BLaER1 (cell line): ENCODE results near the gene SEC24C.
A peak's percentile ranks its signal among the peaks of the same experiment; 100 is the strongest.
"Not testable (repeated sequence)": the region's sequence is repeated elsewhere in the genome, so short reads cannot be mapped to it uniquely, and the experiment has no call there.

Source experiments
- H3K27ac ChIP-seq: shearing (Covaris generic); formaldehyde crosslinking; 2 replicates; pipeline ENCODE4 v1.8.1; 2022
- H3K27me3 ChIP-seq: shearing (Covaris generic); formaldehyde crosslinking; 2 replicates; pipeline ENCODE4 v1.8.1; 2022
- H3K36me3 ChIP-seq: shearing (Covaris generic); formaldehyde crosslinking; 2 replicates; pipeline ENCODE4 v1.8.1; 2022
- H3K4me1 ChIP-seq: shearing (Covaris generic); formaldehyde crosslinking; 2 replicates; pipeline ENCODE4 v1.8.1; 2022
- H3K4me2 ChIP-seq: shearing (Covaris generic); formaldehyde crosslinking; 2 replicates; pipeline ENCODE4 v1.8.1; 2022
- H3K4me3 ChIP-seq: shearing (Covaris generic); formaldehyde crosslinking; 2 replicates; pipeline ENCODE4 v1.8.1; 2022
- H3K9ac ChIP-seq: shearing (Covaris generic); formaldehyde crosslinking; 2 replicates; pipeline ENCODE4 v1.8.1; 2022
- H3K9me3 ChIP-seq: shearing (Covaris generic); formaldehyde crosslinking; 2 replicates; pipeline ENCODE4 v1.8.1; 2022
- H4K20me1 ChIP-seq: shearing (Covaris generic); formaldehyde crosslinking; 2 replicates; pipeline ENCODE4 v1.8.1; 2022
- Cebpa-rat ChIP-seq: shearing (Covaris generic); IDR thresholded peaks from 2 replicates; pipeline ENCODE4 v1.8.1; 2022

SEC24C gene

DNA sequence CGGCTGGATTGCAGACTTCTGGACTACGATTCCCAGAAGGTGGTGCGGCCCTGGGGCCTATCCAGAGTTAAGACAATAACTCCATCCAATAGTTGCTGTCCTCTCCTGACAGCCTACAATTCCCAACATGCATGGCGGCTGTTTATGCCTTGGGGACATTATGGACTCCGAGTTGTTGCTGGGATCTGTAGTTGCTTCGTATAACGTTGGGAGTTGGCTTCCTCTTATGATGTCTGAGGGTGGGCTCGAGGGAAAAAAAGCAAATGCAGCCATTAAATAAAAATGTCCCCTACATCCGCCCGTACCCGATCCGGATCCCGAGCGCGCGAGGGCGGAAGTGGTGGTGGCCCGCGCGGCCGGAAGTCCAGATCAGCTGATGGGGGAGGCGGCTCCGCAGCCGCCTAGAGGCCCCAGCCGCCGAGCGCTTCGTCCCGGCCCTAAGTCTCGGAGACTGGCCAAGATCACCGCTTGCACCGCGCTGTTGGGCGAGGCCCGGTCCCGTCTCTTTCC, 41.1 kb downstream of the SEC24C start, which contains the start of gene ZSWIM8:
TSS of gene ZSWIM8 (plus strand) at position 396 of the 510 bp plus-strand sequence. CDS start 273 bp downstream, outside the sequence.
- no peak for TF ChIP-seq Cebpa-rat
- H3K4me1 ChIP-seq = peaks cover 54% of the 10 kb centered on the region
- peak within 1 kb of the TSS; percentile 79 for H3K27ac ChIP-seq

GRCh38 chr10:73785721-73786511, 41.7 kb downstream of the SEC24C start:
- Histone ChIP-seq H3K4me3 (peak overlapping the region; percentile 90), H3K4me2 (peak overlapping the region; percentile 98), H3K27me3 (no peaks in the 10 kb centered on the region), H3K9ac (peak overlapping the region; percentile 89), H4K20me1 (peaks cover 47% of the 10 kb centered on the region), H3K9me3 (no peaks in the 10 kb centered on the region), H3K36me3 (peaks cover 26% of the 10 kb centered on the region), H3K27ac (peak overlapping the region; percentile 79), H3K4me1 (peaks cover 47% of the 10 kb centered on the region)
- no peak for TF ChIP-seq Cebpa-rat

More for the DNA sequence above, 41.1 kb downstream of the SEC24C start, which contains the start of gene ZSWIM8:
- peaks cover 54% of the 10 kb centered on the region for H4K20me1 ChIP-seq
- H3K9ac ChIP-seq = peak within 1 kb of the TSS; percentile 89
- H3K9me3 ChIP-seq = no peaks in the 10 kb centered on the region
- no peaks in the 10 kb centered on the region for H3K27me3 ChIP-seq
- H3K36me3 ChIP-seq = peaks cover 21% of the 10 kb centered on the region
- peak within 1 kb of the TSS; percentile 98 for H3K4me2 ChIP-seq
- H3K4me3 ChIP-seq = peak within 1 kb of the TSS; percentile 90

DNA sequence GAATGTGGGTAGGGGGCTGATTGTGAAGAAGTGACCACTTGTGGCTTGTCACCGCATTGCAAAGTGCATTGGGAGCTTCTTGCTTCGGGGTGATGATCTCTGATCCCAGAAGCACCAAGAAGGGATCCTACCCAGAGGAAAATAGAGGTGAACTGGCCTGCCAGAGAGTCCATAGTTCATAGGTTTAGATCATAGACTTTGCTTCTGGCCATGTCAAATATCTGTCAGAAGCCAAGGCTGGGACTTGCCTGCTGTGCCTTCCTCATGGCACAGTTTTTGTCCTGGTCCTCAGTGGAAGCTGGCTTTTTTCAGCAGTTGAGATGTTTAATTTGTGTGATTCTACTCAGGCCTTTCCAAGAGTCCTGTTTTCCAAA, 42.3 kb downstream of the SEC24C start:
- peak overlapping the region; percentile 98 for H3K4me2 ChIP-seq
- peak overlapping the region; percentile 79 for H3K27ac ChIP-seq
- peaks cover 45% of the 10 kb centered on the region for H4K20me1 ChIP-seq
- peaks cover 43% of the 10 kb centered on the region for H3K4me1 ChIP-seq
- no peak for TF ChIP-seq Cebpa-rat
- H3K4me3 ChIP-seq = peak overlapping the region; percentile 90
- peak overlapping the region; percentile 89 for H3K9ac ChIP-seq
- no peaks in the 10 kb centered on the region for H3K9me3 ChIP-seq
- no peaks in the 10 kb centered on the region for H3K27me3 ChIP-seq
- peaks cover 32% of the 10 kb centered on the region for H3K36me3 ChIP-seq

- not testable (repeated sequence) for H3K27ac ChIP-seq, H3K27me3 ChIP-seq, H3K9me3 ChIP-seq
- H3K4me3 ChIP-seq = peak overlapping the region; percentile 90; the same call in 1 of the 2 replicates
- peak overlapping the region; percentile 98 for H3K4me2 ChIP-seq
- peaks cover 45% of the 10 kb centered on the region for H4K20me1 ChIP-seq
- H3K4me1 ChIP-seq = peaks cover 43% of the 10 kb centered on the region
- peaks cover 39% of the 10 kb centered on the region for H3K36me3 ChIP-seq
- peak overlapping the region; percentile 89 for H3K9ac ChIP-seq
Measured at GRCh38 chr10:73787031-73787800, 43.0 kb downstream of the SEC24C start.

DNA sequence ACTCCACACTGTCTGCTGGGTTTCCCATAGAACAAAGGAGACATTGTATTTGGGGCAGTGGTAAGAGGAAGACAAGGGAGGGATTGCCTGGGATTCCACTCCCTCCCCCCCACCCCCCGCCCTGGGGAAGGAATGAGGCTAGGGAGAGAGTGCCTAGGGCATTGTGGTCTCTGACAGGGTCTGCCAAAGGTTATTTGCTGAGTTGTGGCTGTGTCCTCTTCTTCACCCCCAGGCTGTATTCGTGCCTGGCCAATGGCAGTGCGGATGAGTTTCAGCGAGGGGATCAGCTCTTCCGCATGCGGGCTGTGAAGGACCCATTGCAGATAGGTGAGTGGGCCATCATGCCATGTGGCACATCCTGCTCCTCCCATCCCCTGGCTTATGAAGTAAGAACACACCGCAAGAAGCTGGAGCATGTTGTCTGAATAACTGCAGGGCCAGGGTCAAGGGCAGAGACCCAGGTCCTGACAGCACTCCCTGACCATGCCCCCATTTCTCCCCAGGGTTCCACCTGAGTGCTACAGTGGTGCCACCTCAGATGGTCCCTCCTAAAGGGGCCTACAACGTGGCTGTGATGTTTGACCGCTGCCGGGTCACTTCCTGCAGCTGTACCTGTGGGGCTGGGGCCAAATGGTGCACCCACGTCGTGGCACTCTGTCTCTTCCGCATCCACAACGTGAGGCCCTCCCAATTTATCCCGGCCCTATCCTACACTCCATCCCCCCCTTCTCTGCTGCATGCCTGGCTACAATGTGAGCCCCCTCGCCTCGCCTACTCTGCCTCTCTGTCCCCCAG, 44.9 kb downstream of the SEC24C start:
- H3K4me2 ChIP-seq = no peak overlapping the region
- TF ChIP-seq Cebpa-rat = no peak
- no peak overlapping the region for H3K27ac ChIP-seq
- no peaks in the 10 kb centered on the region for H3K9me3 ChIP-seq
- no peak overlapping the region for H3K9ac ChIP-seq
- peaks cover 32% of the 10 kb centered on the region for H4K20me1 ChIP-seq
- no peaks in the 10 kb centered on the region for H3K27me3 ChIP-seq
- H3K4me3 ChIP-seq = no peak overlapping the region
- peaks cover 57% of the 10 kb centered on the region for H3K36me3 ChIP-seq
- H3K4me1 ChIP-seq = peaks cover 27% of the 10 kb centered on the region

GRCh38 chr10:73789659-73790055, 45.5 kb downstream of the SEC24C start:
- Histone ChIP-seq H3K27me3 (no peaks in the 10 kb centered on the region), H4K20me1 (peaks cover 32% of the 10 kb centered on the region), H3K4me1 (peaks cover 21% of the 10 kb centered on the region), H3K36me3 (peaks cover 63% of the 10 kb centered on the region), H3K27ac (no peak overlapping the region), H3K9me3 (no peaks in the 10 kb centered on the region), H3K4me3 (no peak overlapping the region), H3K9ac (no peak overlapping the region), H3K4me2 (no peak overlapping the region)
- TF ChIP-seq Cebpa-rat = no peak

GRCh38 chr10:73790886-73791625, 46.9 kb downstream of the SEC24C start:
- Histone ChIP-seq H3K36me3 (peaks cover 77% of the 10 kb centered on the region), H3K4me3 (no peak overlapping the region), H3K9me3 (no peaks in the 10 kb centered on the region), H3K27me3 (no peaks in the 10 kb centered on the region), H3K27ac (no peak overlapping the region), H3K4me2 (no peak overlapping the region), H4K20me1 (peaks cover 26% of the 10 kb centered on the region), H3K4me1 (peaks cover 17% of the 10 kb centered on the region), H3K9ac (no peak overlapping the region)
- TF ChIP-seq Cebpa-rat = no peak

DNA sequence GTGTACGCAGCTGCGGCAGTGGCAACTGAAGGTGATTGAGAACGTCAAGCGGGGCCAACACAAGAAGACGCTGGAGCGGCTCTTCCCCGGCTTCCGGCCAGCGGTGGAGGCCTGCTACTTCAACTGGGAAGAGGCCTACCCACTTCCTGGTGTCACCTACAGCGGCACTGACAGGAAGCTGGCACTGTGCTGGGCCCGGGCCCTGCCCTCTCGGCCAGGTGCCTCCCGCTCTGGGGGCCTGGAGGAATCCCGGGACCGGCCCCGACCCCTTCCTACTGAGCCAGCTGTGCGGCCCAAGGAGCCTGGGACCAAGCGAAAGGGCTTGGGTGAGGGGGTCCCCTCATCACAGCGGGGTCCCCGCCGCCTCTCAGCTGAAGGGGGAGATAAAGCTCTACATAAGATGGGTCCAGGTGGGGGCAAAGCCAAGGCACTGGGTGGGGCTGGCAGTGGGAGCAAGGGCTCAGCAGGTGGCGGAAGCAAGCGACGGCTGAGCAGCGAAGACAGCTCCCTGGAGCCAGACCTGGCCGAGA, 47.8 kb downstream of the SEC24C start:
- Histone ChIP-seq H3K36me3 (peaks cover 86% of the 10 kb centered on the region), H3K27me3 (no peaks in the 10 kb centered on the region), H3K9ac (no peak overlapping the region), H3K27ac (no peak overlapping the region), H3K4me1 (peaks cover 10% of the 10 kb centered on the region), H3K4me3 (no peak overlapping the region), H3K9me3 (no peaks in the 10 kb centered on the region), H4K20me1 (peaks cover 17% of the 10 kb centered on the region), H3K4me2 (no peak overlapping the region)
- no peak for TF ChIP-seq Cebpa-rat
